IMR-90 (cell line): ENCODE results near the gene PHF20. TPM values are rescaled to one million over a fixed set of nuclear protein-coding genes. Genes with fewer than 3 reads are reported as not detected.
"Not testable (repeated sequence)": the region's sequence is repeated elsewhere in the genome, so short reads cannot be mapped to it uniquely, and the experiment has no call there.

Experiments used
- ATAC-seq: fragments of 200-7000 bp; cut with Tn5 transposase; 2 replicates; pipeline ENCODE4 v1.9.1; 2020; ENCODE audit warnings: low read depth, mild to moderate bottlenecking, moderate library complexity
- BruUV-seq: library from RNA; stranded (reverse); fragments of 400-500 nt; replicated peaks from 2 replicates; lab custom pipeline; 2021; lab: Mats Ljungman, UMichigan
- CTCF ChIA-PET: fragments of 300-600 bp; formaldehyde crosslinking; extraction: SDS; loops from one replicate; lab custom pipeline; 2021; ENCODE audit warnings: antibody characterized with exemption; lab: Yijun Ruan, JAX
- POLR2A ChIA-PET: fragments of 300-600 bp; sonication (Branson Sonifier 250); formaldehyde crosslinking; loops from one replicate; lab custom pipeline; 2022; ENCODE audit warnings: antibody characterized with exemption; ENCODE audit not compliant: unreplicated experiment; lab: Charles Lee
- DNase-seq: peaks from one replicate; pipeline ENCODE4 v3.0.0; 2013
- H2AFZ ChIP-seq: replicated peaks from 2 replicates; pipeline ENCODE3; 2013; ENCODE audit warnings: low read length, mild to moderate bottlenecking; ENCODE audit not compliant: poor library complexity
- H2AK5ac ChIP-seq: 2 replicates; pipeline ENCODE4 v1.6.1; 2013; ENCODE audit warnings: low read depth, low read length, inconsistent platforms
- H2AK9ac ChIP-seq: replicated peaks from 2 replicates; pipeline ENCODE3; 2013; ENCODE audit warnings: mild to moderate bottlenecking, low read depth, low read length, moderate library complexity; ENCODE audit not compliant: poor library complexity
- H2BK120ac ChIP-seq: 2 replicates; pipeline ENCODE4 v1.6.1; 2013; ENCODE audit warnings: low read depth, low read length, inconsistent platforms
- H2BK15ac ChIP-seq: 3 replicates; pipeline ENCODE4 v1.6.1; 2013; ENCODE audit warnings: low read depth, low read length, inconsistent platforms
- H2BK20ac ChIP-seq: 2 replicates; pipeline ENCODE4 v1.6.1; 2013; ENCODE audit warnings: low read depth, mild to moderate bottlenecking, inconsistent platforms, low read length, moderate library complexity
- H2BK5ac ChIP-seq: 2 replicates; pipeline ENCODE4 v1.6.1; 2013; ENCODE audit warnings: mild to moderate bottlenecking, low read depth, low read length, inconsistent platforms; ENCODE audit not compliant: poor library complexity, severe bottlenecking
- H3K14ac ChIP-seq: replicated peaks from 2 replicates; pipeline ENCODE4 v1.6.1; 2013; ENCODE audit warnings: low read depth, low read length, inconsistent platforms
- H3K18ac ChIP-seq: 2 replicates; pipeline ENCODE4 v1.6.1; 2013; ENCODE audit warnings: low read depth, low read length, control low read depth
- H3K23ac ChIP-seq: 2 replicates; pipeline ENCODE4 v1.6.1; 2013; ENCODE audit warnings: low read depth, low read length, inconsistent platforms
- H3K27ac ChIP-seq: 2 replicates; pipeline ENCODE4 v1.5.1; 2013; ENCODE audit warnings: mild to moderate bottlenecking, control low read depth, low read length; ENCODE audit not compliant: insufficient read depth
- H3K27me3 ChIP-seq: 2 replicates; pipeline ENCODE4 v1.6.1; 2013; ENCODE audit warnings: low read length; ENCODE audit not compliant: control insufficient read depth, insufficient read depth
- H3K36me3 ChIP-seq: 2 replicates; pipeline ENCODE4 v1.6.1; 2013; ENCODE audit warnings: low read length, mixed read lengths; ENCODE audit not compliant: control insufficient read depth, insufficient read depth
- H3K4ac ChIP-seq: 2 replicates; pipeline ENCODE4 v1.6.1; 2013; ENCODE audit warnings: low read depth, low read length, inconsistent platforms
- H3K4me1 ChIP-seq: 2 replicates; pipeline ENCODE4 v1.6.1; 2013; ENCODE audit warnings: low read length, mixed read lengths; ENCODE audit not compliant: control insufficient read depth, insufficient read depth
- H3K4me2 ChIP-seq: 2 replicates; pipeline ENCODE4 v1.6.1; 2013; ENCODE audit warnings: low read depth, mild to moderate bottlenecking, control low read depth, low read length, moderate library complexity
- H3K4me3 ChIP-seq: 2 replicates; pipeline ENCODE4 v1.5.1; 2013; ENCODE audit warnings: low read depth, mild to moderate bottlenecking, control low read depth, low read length, moderate library complexity; ENCODE audit not compliant: insufficient read depth
- H3K56ac ChIP-seq: 2 replicates; pipeline ENCODE4 v1.6.1; 2013; ENCODE audit warnings: low read length, inconsistent platforms; ENCODE audit not compliant: insufficient read depth; ENCODE audit errors: extremely low read depth
- H3K79me1 ChIP-seq, 2 experiments: 2 replicates each; pipeline ENCODE4 v1.6.1; 2013; ENCODE audit warnings: low read length in 2 of 2, inconsistent platforms in 1 of 2, low read depth in 1 of 2
- H3K9ac ChIP-seq: 2 replicates; pipeline ENCODE4 v1.6.1; 2013; ENCODE audit warnings: low read depth, low read length, control low read depth
- H3K9me1 ChIP-seq: 2 replicates; pipeline ENCODE4 v1.6.1; 2013; ENCODE audit warnings: low read length, inconsistent platforms; ENCODE audit not compliant: insufficient read depth
- H3K9me3 ChIP-seq: 2 replicates; pipeline ENCODE4 v1.6.1; 2013; ENCODE audit warnings: low read length; ENCODE audit not compliant: control insufficient read depth, insufficient read depth
- H4K20me1 ChIP-seq: 2 replicates; pipeline ENCODE4 v1.6.1; 2013; ENCODE audit warnings: low read length, inconsistent platforms; ENCODE audit not compliant: insufficient read depth
- H4K5ac ChIP-seq: 2 replicates; pipeline ENCODE4 v1.6.1; 2013; ENCODE audit warnings: mild to moderate bottlenecking, low read depth, low read length, control low read depth
- H4K8ac ChIP-seq, 2 experiments: 2 replicates each; pipeline ENCODE4 v1.6.1; 2013; ENCODE audit warnings: low read depth in 2 of 2, low read length in 2 of 2, control low read depth in 1 of 2, inconsistent platforms in 1 of 2
- H4K91ac ChIP-seq: 2 replicates; pipeline ENCODE4 v1.6.1; 2013; ENCODE audit warnings: low read depth, low read length, inconsistent platforms; ENCODE audit not compliant: insufficient read depth
- NFE2L2 ChIP-seq: fragments of 150-350 bp; IDR thresholded peaks from 2 replicates; pipeline ENCODE4 v1.6.1; 2016; ENCODE audit warnings: low read depth, mild to moderate bottlenecking, low read length
- WGBS, 2 experiments: methylation state at CpG; one replicate each; pipeline versions ENCODE4 v1.1.5 to v1.1.7; 2013; ENCODE audit warnings: missing lambda C conversion rate in 2 of 2; ENCODE audit not compliant: insufficient read length in 1 of 2; ENCODE audit errors: extremely low coverage in 2 of 2; 5-methylcytosine and 5-hydroxymethylcytosine counted together
- dilution Hi-C: fragments of 300-500 bp; cut with HindIII; formaldehyde crosslinking; loops from one replicate; pipeline ENCODE4 v1.14.3; 2018; ENCODE audit warnings: low sequenced_read_pairs; ENCODE audit not compliant: unreplicated experiment
- in situ Hi-C: fragments of 300-500 bp; cut with MboI; formaldehyde crosslinking; loops from 3 replicates; pipeline ENCODE4 v1.14.3; 2019; ENCODE audit warnings: low sequenced_read_pairs, inconsistent platforms, mixed read lengths
- intact Hi-C: fragments of 100-400 bp; cut with micrococcal nuclease; formaldehyde crosslinking; loops from 2 replicates; pipeline ENCODE4 v1.10.0; 2022
- polyA plus RNA-seq, 3 experiments: library from polyadenylated mRNA; depleted of rRNA; stranded (reverse); fragments of >200 nt; gene quantifications; 2 replicates each; pipeline ENCODE4 v1.2.3, GENCODE V29; 2012; ENCODE audit warnings: low replicate concordance in 1 of 3
- total RNA-seq: library from RNA; depleted of rRNA; stranded (reverse); fragments of >200 nt; gene quantifications from 2 replicates; pipeline ENCODE4 v1.2.3, GENCODE V29; 2012

Gene PHF20
- total and polyA plus RNA-seq, 2 of the 4 experiments (the other 2 are of a cell fraction), result 22.0 to 22.5 TPM

- H3K9me3 ChIP-seq, BruUV-seq, dilution Hi-C loops, H4K20me1 ChIP-seq, H3K9ac ChIP-seq, ATAC-seq, H3K27me3 ChIP-seq, CTCF ChIA-PET, H3K4me2 ChIP-seq, H3K56ac ChIP-seq, H3K4me3 ChIP-seq, H2AFZ ChIP-seq, POLR2A ChIA-PET, H3K36me3 ChIP-seq: not testable (repeated sequence)
- Histone ChIP-seq H3K79me1 (peaks cover 10 to 53% of the 10 kb centered on the region in 2 experiments), H3K27ac (peak overlapping the region; percentile 73), H2BK5ac (peak overlapping the region; percentile 98), H2BK20ac (peak overlapping the region; percentile 88), H3K14ac (peak overlapping the region; percentile 74), H2AK9ac (peak overlapping the region; percentile 60), H2BK120ac (peak overlapping the region; percentile 95), H2BK15ac (peak overlapping the region; percentile 78; the same call in 2 of the 3 replicates), H3K18ac (peak overlapping the region; percentile 68; the same call in 1 of the 2 replicates), H2AK5ac (peak overlapping the region; percentile 97), H3K9me1 (peaks cover 15% of the 10 kb centered on the region), H4K8ac (peak overlapping the region; percentile 32 to 65; a peak in 3 of 4 replicates), H3K23ac (peak overlapping the region; percentile 32; the same call in 1 of the 2 replicates), H3K4me1 (peaks cover 15% of the 10 kb centered on the region), H3K4ac (peak overlapping the region; percentile 92), H4K5ac (peak overlapping the region; percentile 39; the same call in 1 of the 2 replicates), H4K91ac (peak overlapping the region; percentile 78; the same call in 1 of the 2 replicates)
- TF ChIP-seq NFE2L2, result peak; percentile 59; the same call in 1 of the 2 replicates
- intact Hi-C loops, result loop anchor here (10.0 kb wide), 1 partner anchor 178 kb away; no protein-coding TSS in a partner anchor
- WGBS, 2 experiments, result 100% methylated on average over 2 of the region's 9 CpGs; no CpG with 5 or more reads in 1 of the 2 experiments
- in situ Hi-C loops, result loop anchor here (10.0 kb wide), 1 partner anchor 138 kb away; the partner anchor contains the start of gene RBM39
- peak; percentile 62 for DNase-seq
Measured at GRCh38 chr20:35882427-35883161, 110.8 kb downstream of the PHF20 start.
